Stimulated activated CD8-positive, alpha-beta memory T cell treated with anti-CD3 and anti-CD28 coated beads, Interleukin-7, amount 100 ng/mL, for 4 hours (primary cell): ENCODE data around the gene PIK3R4.

Source experiments
- DNase-seq, 2 donors: peaks; one replicate each; pipeline ENCODE4 v3.0.0-alpha.2; 2020; ENCODE audit warnings: low read depth in 2 of 2

Gene PIK3R4

DNA sequence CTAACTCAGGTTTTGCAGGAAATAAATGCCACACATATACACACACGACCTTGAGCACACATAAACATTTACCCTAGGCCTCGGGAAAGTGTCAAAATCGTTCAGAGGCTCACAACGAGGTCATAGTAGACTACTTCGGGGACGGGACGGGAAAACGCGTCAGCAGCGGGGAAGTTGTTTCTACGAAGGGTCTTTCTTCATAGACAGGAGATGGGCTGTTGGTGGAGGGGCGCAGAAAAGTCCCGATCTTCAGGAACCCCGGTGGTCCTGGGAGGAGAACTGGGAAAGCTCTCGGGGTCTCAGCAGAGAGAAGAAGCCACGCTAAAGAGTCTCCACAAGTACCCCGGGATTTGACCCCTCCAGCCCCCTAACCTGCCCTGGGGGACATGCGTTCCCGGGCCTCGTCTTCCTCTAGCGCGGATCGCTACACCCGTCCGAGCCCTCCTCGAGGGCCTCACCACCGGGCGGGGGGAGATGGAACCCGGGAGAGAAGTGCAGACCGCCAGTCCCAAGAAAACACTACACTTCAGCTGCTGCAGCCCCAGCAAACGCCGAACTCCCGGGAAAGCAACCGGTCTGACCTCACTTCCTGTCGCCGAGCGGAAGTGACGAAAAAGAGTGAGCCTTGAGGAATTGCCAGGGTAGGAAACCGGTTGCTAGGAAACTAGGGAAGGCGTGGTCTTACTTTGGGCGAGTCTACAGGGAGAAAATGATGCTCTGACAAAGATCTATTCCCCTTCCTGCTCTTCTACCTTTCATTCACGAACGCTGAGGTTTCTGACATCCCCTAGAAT is at the start of gene PIK3R4:
Gene PIK3R4, minus strand, starts transcription at position 584 of the 794 bp plus-strand sequence. CDS start 1,611 bp downstream, outside the sequence.
- peak; percentile 87 to 95 for DNase-seq

DNA sequence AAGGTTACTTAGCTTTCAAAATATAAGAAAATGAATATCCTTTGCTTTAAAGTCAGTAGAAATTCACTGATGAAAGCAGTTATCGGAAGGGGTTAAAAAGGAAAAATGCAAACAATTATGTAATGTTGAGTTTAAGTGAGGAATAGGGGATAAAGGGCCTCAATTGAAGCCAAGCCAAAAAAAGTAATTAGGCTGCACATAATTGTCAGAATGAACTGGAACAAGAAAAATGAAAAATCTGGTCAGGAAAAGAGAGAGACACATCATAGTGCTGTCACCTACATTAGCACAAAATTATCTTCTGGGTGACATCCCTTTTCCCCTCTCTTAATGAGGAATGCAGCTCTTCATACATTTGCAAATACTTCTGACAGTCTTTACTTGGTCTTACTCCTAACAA is 48.8 kb upstream of the PIK3R4 start:
- DNase-seq = no peak

DNA sequence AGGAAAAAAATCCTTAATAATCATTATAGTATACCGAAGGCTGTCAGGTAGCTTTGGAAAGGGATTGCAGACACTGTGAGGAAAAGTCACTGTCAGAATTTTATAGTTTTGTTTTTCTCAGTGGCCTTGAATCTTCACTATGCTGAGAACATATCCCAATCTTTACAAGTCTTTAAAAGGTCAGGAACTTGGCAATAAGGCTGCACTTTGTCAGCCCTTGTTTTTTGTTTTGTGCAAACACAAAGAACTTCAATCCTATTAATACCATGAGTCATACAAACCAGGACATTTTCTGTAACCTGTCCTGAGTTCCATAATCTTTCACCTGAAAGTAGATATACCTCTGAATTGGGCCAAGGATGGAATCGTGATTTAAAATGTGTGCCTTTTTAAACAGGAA is 45.6 kb upstream of the PIK3R4 start:
- DNase-seq = no peak

DNA sequence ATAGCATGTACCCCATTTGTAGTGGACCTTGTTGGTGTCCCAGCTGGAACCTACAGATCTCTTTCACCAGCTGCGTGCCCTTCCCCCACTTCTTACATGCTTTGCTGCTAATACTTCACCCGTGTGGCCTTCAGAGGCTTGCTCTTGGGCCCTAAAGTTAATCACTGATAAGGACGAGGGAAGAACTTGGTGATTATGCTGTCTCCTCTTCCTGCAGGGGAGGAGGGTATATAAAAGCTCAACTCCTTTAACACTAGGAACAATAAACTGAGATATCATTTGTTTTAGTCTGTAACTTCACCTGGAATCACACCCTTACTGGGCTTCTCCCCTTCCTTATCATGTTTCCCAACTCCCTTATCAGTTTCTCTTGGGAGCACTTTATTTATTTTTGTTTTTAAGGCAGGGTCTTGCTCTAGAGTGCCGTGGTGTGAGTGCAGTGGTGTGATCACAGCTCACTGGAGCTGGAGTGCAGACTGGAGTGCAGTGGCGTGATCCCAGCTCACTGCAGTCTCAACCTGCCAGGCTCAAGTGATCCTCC is 43.2 kb upstream of the PIK3R4 start:
- no peak for DNase-seq

DNA sequence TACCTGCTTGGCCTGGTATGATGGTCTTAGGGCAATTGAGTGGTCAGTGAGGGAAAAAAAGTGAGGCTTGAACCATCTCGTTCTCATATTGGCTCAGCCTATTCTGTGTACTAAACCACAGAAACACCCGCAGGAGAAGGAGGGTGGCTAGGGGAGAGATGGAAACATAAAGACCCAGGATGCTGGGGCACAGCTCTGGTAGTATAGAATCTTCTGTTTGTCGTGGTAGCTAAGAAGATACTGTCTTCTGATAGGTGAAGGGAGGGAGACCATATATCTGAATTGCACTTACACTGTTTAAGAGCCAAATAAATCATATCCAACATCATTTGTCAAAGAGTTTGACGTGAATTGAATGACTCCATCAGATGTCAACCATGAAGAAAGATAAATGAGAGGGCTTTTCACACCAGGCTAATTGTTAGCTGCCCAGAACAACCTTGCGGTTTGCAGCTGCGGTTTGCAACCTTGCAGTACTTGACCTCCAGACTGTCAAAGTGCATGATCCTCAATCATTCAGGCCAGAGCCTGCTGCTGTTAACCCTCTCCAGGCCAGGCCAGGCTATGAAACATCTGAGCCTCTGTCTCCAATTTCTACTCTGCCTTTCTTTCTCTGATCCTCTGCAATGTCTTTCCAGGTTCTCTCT is 40.9 kb upstream of the PIK3R4 start:
- no peak for DNase-seq

DNA sequence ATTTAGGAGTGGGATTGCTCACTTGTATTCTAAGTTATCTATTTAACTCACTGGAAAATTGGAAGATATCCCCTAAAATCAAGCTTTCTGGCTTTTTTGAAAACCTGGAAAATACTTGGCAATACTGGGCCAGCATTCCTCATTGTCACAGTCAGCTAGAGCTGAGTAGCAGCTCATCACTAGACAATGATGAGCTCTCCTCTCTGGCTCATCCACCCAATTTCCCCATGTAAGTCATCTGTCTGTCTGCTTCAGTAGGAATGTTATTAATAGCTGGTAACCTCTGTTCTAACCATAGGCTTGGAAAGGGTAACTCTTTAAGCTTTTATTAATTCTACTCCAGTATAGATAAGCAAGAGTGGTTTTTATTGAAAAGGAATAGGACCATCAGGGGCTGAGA is 39.7 kb upstream of the PIK3R4 start:
- DNase-seq = no peak

DNA sequence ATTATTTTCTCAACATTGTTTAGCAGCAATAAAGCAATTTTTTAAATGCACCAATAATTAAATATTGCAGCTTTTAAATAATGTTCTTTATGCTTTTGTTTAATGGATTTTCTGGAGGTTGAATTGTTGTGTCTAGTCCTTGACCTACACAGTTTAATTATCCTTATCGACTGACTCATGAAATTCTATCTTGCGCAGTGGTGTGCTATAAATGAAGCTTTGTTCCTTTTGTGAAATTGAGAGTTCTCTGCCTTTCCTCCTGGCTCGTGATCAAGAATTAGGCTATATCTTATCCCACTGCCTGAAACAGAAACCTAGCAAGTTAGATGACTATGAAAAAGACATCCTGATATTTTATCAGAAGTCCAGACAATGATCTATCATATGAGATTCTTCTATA is 37.0 kb upstream of the PIK3R4 start:
- DNase-seq = no peak

DNA sequence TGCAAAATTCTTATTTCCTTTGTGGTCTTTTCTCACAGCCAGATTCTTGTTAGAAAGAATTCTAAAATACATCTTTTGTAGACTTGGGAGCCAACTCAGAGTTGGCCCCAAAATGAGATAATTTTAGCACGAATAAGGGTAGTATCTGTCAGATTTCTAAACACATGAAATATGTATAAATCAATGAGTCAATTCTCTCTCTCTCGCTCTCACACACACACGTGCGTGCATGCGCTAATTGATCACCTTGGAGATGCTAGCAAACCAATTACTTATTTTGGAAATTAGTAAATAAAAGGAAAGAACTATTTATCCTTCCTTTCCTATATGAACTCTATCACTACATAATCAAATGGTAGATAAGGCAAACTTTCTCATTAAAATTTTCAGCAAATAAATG is 32.9 kb upstream of the PIK3R4 start:
- no peak for DNase-seq

DNA sequence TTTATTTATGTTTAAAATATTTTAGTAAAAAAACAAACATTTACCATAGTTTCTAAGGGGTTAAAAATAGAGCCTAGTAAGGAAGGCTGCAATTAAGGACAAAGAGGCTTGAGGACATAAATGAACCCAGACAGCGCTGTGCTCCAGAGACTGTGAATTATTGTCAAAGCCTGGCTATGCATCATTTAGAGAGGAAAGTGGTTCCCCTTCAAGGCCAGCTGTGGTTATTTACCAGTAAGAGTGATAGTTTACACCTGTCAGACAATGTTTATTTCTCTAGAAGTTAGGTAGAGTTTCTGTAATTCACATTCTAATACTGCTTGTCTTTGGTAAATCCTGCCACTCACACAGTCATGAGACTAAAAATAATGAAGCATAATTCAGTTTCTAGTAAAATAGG is 32.4 kb upstream of the PIK3R4 start:
- no peak for DNase-seq

DNA sequence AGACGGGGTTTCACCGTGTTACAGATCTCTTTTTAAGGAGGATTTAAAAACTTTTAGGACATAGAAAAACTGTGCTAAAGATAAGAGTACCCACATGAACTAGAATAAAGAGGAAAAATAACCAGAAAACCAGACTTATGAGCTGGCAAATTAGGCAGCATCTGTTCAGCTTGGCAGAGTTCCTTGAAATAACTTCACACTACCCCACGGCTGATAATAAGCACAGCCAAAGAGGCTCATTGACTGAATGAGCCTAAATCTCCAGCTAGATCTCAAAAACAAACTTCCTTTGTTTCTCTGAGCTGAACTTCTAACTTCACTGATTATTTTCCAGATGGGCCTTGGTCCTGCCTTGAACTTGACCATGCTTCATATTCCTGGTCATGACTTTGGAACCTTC is 26.7 kb upstream of the PIK3R4 start:
- no peak for DNase-seq

DNA sequence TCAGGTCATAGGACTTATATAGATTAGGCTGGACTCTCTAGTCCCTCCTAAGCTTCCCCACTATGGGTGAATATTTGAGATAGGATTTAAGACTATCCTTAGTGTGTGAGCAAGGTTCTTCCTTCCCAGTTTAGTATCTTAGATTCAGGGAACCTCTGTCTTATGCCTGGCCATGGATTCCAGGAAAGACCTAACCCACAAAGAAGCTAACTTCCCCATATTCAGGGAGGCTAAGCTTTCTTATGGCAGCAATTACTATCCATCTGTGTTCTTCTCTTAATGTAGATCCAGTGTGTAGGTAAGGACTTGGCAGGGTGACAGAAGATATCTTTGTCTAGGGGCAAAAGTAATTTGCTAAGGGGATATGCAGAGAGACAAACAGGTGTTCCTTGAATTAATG is 25.5 kb upstream of the PIK3R4 start:
- DNase-seq = no peak

DNA sequence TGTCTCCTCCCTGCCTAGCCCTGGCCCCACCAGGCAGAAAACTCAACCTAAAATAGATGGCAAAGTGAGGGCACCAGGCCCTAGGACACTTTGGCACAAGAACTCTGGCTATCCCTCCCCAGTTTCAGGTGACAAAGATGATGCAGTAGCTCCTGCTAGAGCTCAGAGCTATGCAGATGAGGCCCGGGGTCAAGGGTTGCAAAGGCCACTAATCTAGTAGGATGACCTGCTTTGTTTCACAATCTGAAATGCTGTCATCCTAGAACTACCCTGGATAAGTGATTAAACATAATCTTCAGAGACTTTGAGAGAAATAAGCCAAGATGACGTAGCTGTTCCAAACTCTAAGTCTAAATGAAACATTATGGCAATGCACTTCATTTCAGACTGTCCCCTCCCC is 24.0 kb upstream of the PIK3R4 start:
- DNase-seq = no peak

DNA sequence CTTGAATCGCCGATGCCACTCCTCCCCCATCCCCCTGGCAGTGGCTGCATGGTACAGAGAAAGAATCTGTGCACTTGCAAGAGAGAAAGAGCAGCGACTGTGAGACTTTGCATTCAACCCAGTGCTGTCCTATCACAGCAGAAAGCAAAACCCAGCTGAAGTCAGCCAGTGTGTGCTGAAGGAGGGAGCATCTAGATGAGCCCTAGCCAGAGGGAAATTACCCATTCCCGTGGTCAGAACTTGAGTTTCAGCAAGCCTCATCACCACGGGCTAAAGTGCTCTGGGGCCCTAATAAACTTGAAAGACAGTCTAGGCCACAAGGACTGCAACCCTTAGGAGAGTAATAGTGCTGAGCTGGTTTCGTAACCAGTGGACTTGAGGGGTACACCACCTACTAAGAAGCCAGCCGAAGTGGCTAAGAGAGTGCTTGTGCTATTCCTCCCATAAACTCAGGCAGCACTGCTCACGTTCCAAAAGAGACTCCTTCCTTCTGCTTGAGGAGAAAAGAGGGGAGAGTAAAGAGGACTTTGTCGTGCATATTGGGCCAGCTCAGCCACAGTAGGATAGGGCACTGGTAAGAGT is 15.2 kb upstream of the PIK3R4 start:
- DNase-seq = no peak

DNA sequence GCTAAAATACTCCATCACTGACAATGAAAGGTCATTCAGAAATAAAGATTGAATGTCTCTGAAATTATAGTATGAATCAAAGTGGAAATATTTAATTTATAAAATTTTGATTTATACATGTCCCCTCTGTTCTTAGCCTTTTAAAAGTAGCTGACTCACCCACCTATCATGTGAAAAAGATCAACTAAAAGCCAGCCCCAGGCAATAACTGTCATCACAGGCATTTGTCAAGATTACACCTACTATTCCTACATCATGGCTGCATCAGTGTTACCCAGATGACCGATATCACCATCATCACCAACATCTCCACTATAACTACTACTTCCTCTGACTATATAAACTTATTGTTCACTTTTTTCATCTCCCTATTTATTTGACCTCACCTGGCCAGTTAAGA is 14.3 kb upstream of the PIK3R4 start:
- no peak for DNase-seq

DNA sequence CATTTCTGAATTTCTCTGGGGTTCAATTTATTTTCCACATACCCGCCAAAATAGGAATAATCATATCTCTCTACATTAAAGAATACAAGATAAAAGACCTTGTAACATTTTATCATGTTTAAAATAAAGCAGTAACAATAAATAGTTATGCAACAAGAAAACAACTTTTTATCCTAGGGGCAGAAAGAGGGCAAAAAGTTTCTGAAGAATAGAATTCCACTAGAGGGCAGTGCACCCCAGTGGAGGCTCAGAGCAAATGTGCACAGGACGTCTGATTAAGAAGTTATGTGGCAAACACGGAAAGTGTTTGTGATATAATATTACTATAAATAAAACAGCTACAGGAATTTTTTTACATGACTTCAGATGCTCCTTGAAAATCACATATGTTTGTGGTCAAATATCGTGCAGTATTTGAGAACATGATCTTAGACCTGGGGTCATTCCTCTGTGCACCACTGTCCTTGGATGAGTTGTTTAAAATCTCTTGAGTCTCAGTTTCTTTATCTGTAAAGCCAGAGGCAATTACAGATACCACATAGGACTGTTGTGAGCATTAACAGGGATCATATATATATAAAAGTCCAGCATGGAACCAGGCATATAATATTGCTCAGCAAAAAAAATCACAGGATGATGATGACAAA is 13.2 kb upstream of the PIK3R4 start:
- peak; percentile 13 to 44 for DNase-seq

DNA sequence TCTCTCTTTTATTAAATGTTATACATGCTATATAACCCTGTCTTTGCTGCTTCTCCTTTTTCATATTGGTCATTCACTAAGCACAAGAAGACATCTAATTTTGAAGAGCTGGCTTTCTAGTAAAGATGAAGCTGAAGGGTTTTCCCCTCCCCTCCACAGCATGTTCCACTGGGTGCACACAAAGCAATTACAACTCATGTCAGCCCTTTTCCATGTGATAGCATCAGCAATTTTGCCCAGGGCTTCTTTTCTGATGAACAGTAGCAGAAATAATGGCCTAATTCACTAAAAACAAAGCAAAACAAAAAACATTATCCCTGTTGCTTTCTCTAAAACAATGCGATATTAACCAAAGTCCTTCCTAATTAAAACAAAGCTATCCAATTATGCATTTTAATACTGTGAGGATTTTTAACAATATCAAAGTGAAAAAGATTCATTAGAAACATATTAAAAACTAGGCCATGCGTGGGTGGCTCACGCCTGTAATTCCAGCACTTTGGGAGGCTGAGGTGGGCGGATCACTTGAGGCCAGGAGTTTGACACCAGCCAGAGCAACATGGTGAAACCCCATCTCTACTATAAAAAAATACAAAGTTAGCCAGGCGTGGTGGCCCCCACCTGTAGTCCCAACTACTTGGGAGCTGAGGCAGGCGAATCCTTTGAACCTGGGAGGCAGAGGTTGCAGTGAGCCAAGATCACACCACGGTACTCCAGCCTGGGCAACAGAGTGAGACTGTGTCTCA is 12.2 kb upstream of the PIK3R4 start:
- DNase-seq = no peak

DNA sequence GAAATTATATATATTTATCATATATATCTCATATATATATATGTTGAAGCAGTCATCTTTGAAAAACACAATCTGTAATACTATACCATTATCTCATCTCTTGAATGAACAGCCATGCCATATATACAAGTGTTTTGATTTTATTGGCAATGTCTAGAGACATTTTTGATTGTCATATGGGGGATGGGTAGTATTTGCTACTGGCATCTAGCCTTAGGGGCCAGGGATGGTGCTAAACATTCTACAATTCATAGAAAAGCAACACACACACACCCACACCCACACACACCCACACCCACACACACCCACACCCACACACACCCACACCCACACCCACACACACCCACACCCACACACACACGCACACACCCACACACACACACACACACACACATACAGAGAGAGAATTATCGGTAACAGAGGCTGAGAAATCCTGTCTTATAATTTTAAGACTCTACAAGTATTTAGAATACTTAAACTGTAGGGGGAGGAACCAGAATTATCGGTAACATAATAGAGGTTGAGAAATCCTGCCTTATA is 11.1 kb upstream of the PIK3R4 start:
- no peak for DNase-seq

DNA sequence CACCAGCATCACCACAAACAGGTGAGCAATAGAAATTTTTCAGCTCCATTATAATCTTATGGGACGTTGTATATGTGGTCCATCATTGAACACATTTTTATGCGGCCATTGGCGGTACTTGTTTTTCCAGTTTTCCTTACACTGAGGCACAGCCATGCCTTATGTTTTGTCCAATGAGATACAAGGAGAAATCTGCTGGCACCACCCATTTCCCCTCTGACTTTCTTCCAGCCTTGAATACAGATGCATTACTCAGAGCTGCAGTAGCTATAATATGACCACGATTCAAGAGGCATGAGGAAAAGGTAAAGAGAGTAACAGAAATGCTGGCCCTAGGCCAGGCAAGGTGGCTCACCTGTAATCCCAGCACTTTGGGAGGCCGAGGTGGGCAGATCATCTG is 9.0 kb upstream of the PIK3R4 start:
- DNase-seq = no peak

DNA sequence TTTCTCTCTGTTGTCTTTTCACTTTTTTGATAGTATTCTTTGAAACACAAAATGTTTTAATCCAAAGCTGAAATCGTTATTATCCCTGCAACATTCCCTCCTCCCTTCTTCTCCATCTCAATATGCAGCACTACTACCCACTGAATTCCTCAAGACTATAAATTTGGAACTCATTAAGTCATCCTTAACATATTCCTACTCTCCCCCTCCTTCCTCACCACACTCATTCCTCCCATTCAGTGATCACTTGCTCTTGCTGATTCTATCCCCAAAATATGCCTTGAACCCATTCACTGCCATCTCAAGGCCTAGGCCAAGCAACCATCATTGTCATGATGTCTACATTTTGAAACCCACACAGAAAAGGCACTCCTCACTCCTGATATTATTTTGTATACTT is 2.4 kb upstream of the PIK3R4 start:
- no peak for DNase-seq

DNA sequence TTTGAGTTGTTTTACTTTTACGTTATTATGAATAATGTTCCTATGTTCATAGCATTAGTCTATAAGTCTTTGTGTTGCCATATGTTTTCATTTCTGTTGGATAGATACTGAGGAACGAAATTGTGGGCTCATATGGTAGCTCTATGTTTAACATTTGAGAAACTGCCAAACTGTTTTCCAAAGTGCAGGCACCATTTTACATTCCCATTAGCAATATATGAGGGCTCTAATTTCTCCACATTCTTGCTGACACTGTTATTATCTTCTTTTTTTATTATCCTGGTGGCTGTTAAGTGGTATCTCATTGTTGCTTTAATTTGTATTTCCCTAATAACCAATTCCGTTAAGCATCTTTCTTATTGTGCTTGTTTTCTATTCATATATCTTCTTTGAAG is 1.8 kb upstream of the PIK3R4 start:
- DNase-seq = no peak

DNA sequence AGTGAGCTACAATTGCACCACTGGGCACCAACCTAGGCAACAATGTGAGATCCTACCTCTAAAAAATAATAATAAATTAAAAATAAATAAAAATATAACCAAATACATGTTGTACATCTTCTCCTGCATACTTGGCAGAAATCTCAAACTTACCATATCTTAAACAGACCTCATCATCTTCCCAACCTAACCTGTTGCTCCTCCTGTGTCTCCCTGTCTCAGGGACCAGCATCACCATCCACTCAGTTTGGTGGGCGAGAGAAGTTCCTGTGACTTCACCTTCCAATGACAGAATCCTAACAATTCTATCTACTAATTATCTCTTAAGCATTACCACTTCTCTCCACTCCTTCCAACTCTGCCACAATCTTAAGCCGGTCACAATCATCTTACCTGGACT is 3.3 kb downstream of the PIK3R4 start:
- DNase-seq = no peak
